Astrocyte of the spinal cord (primary cell): ENCODE data around the gene GRAMD1C.

Experiments used
- DNase-seq: peaks from one replicate; pipeline ENCODE4 v3.0.0; 2011; ENCODE audit warnings: low read depth, low spot score
- H3K4me3 ChIP-seq: 2 replicates; pipeline ENCODE4 v1.5.1; 2011; ENCODE audit warnings: low read depth, mild to moderate bottlenecking, low read length, moderate library complexity
- CTCF ChIP-seq: IDR thresholded peaks from 2 replicates; pipeline ENCODE4 v1.5.1; 2012; ENCODE audit warnings: low read depth, mild to moderate bottlenecking, low read length, inconsistent platforms
- in situ Hi-C: cut with HindIII; loops from 2 replicates; pipeline ENCODE4 v1.10.0; 2017; ENCODE audit warnings: low sequenced_read_pairs

Gene GRAMD1C

GRCh38 chr3:113906568-113907140, 68.1 kb downstream of the GRAMD1C start:
- DNase-seq, result no peak
- TF ChIP-seq CTCF, result no peak
- no peak overlapping the region for H3K4me3 ChIP-seq
- in situ Hi-C loops, result no loop called here

GRCh38 chr3:113908133-113908532, 69.5 kb downstream of the GRAMD1C start:
- in situ Hi-C loops, result no loop called here
- no peak for TF ChIP-seq CTCF
- no peak overlapping the region for H3K4me3 ChIP-seq
- DNase-seq, result no peak

DNA sequence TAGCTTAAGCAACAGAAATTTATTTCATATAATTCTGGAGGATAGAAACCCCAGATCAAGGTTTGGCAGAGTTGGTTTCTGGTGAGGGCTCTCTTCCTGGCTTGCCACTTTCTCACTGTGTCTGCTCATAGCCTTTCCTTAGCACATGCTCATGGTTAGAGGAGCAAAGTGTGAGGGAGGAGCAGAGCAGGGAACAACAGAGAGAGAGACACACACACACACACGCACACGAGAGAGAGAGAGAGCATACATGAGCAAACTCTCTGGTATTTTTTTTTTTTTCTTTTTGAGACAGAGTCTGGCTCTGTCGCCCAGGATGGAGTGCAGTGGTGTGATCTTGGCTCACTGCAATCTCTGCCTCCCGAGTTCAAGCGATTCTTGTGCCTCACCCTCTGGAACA, 72.4 kb downstream of the GRAMD1C start:
- no peak for TF ChIP-seq CTCF
- in situ Hi-C loops, result no loop called here
- no peak overlapping the region for H3K4me3 ChIP-seq
- no peak for DNase-seq

- no peak overlapping the region for H3K4me3 ChIP-seq
- in situ Hi-C loops, result no loop called here
- TF ChIP-seq CTCF, result peak; percentile 69
- DNase-seq, result peak; percentile 80
These were observed 74.1 kb downstream of the GRAMD1C start for GRCh38 chr3:113912552-113913236.

- no peak for TF ChIP-seq CTCF
These were observed 76.1 kb downstream of the GRAMD1C start for GRCh38 chr3:113914646-113915045.

GRCh38 chr3:113927556-113927955, 89.0 kb downstream of the GRAMD1C start:
- no peak for TF ChIP-seq CTCF
- in situ Hi-C loops, result no loop called here
- no peak overlapping the region for H3K4me3 ChIP-seq
- DNase-seq, result no peak

More at GRCh38 chr3:113914646-113915045, 76.1 kb downstream of the GRAMD1C start:
- no peak overlapping the region for H3K4me3 ChIP-seq
- in situ Hi-C loops, result no loop called here
- DNase-seq, result peak; percentile 48
